ENCODE results near the gene ITGA11.

GRCh38 chr15:68478853-68479252 lies 46.9 kb upstream of the ITGA11 start:
- TF ChIP-seq CTCF (conservative IDR thresholded peaks at IDR 0.05; ENCODE audit: low read depth, low read length) (no peak), EZH2phosphoT487 (IDR thresholded peaks at IDR 0.05; ENCODE audit: borderline replicate concordance, low read length) (no peak)

Data from PC-3 (cell line).